HG02973 (cell line): ENCODE results near the gene CCNH.

ENCODE experiments used
- ATAC-seq: cut with Tn5 transposase; IDR thresholded peaks from one replicate; pipeline ENCODE4 v1.9.1; 2021; ENCODE audit warnings: moderate library complexity; ENCODE audit not compliant: unreplicated experiment

The CCNH gene

DNA sequence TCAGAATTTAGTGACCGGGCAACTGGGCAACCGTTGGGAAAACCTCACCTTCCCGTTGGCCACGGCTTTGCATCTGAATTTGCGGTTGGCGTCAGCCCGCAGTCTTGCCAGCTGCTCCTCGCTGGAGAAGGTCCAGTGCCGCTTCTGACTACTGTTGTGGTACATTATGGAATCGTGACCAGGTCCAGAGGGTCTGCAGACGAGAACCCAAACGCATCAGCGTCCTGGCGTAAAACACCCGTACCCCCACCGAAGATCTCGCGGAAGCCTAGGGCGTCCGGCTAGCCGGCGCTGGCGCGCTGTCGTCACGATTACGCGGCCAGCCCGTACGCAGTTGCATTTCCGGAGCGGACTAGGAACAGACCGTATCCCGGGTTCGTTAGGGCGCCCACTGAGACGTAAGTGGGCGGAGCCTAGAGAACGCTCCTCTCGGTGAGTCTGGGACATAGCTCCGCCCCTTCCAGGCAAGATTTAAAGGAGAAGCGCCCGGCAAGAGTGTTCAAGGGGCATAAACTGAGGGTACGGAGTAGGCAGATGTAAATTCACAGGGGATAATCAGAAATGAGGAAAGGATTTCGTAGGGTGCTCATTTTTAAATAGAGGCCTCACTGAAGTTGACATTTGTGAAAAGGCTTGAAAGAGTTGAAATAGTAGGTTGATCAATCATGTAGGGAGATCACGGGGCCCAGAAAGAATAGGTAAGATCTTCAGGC, at the start of gene CCNH:
CCNH (minus strand) TSS at position 301 of the 713 bp plus-strand sequence; CDS start at position 165, 136 bp downstream.
- ATAC-seq, result peak; percentile 99

DNA sequence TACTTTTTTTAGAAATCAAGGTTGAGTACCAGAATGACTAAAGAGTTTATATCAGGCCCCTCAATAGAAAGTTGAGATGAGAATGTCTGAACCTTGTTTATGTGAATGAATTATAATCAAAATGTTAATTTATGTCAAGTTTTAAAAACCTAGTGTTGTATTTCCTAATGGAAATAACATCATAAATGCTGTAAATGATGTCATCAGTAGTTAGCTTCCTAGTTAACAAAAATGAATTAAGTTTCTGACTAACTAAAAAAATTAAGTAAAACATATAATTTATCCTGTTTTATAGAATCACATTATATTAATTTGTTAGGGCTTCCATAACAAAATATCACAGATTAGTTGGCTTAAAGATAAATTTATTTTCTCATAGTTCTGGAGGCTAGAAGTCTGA, 45.0 kb upstream of the CCNH start:
- no peak for ATAC-seq

GRCh38 chr5:87453801-87454200, 41.1 kb upstream of the CCNH start:
- ATAC-seq, result no peak

GRCh38 chr5:87452837-87453236, 40.1 kb upstream of the CCNH start:
- no peak for ATAC-seq

- no peak for ATAC-seq
Observed at GRCh38 chr5:87442419-87442818, 29.7 kb upstream of the CCNH start.

DNA sequence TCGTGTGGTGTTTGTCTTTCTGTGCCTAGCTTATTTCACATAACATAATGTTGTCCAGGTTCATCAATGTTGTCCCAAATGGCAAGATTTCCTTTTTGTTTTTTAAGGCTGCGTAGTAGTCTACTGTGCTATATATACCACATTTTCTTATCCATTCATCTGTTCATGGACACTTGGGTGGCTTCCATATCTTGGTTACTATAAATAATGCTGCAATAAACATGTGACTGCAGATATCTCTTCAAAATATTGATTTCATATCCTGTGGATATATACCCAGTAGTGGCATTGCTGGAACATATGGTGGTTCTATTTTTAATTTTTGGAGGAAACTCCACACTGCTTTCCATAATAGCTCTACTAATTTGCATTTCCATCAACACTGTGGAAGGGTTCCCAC, 25.5 kb upstream of the CCNH start:
- ATAC-seq, result no peak

- ATAC-seq, result no peak
Observed at GRCh38 chr5:87437724-87438123, 25.0 kb upstream of the CCNH start.

DNA sequence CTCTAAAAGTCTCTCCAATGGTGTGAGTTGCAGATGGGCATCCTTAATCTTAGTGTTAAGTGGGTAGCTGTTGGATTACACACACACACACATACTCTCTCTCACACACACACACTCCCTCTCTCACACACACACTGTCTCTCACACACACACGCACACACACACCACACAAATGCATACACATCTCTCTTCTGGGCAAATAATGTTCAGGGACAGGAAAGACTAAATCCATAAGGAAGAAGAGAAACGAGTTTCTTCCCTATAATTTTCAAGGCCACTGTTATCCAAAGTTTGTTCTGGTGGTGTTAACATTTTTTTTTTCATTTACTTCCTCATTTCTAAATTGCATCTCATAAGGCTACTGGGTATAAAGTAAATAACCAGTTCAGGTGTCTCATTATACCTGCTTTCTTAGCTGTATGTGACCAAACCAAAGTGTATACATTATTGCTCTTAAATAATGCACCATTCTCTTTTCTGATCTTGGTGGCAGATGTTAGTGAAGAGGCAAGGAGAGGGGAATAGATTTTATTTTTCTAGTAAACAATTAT, 22.5 kb upstream of the CCNH start:
- no peak for ATAC-seq

DNA sequence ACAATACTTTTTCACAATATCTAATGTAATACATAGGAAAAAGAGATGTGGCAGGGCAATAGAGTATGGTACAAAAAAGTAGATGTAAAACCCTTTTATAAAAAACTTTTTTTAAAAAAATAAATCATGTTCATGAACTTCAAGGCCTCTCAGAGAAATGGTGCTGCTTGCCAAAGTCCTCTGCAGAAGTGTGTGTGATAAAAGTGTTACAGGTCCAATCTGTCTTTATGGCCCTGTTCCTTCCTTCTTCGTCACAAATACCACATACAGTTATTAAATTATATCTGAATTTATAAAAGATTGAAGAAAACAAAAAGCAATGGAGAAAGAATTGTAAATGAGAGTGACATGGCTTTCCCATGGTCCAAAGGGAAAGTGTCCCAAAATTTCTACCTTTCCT, 21.7 kb upstream of the CCNH start:
- no peak for ATAC-seq

DNA sequence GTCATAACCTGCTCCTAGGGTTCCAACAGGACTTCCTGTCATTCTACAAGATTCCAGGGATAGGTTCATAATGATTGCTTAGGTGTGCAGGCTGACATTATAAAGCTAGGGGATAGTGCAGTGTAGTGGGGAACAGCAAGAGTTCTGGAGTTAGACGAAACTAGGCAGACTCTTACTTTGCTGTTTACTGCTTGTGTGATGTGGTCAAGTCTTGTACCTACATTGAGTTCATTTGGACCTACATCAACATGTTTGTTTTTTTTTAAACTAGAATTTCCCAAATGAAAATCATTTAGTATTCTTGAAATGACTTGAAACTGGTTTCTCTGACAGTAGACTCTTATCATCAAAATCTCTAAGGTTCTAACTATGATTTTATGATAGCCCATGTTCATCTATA, 21.2 kb upstream of the CCNH start:
- no peak for ATAC-seq

- no peak for ATAC-seq
Observed at GRCh38 chr5:87432460-87432859, 19.7 kb upstream of the CCNH start.

DNA sequence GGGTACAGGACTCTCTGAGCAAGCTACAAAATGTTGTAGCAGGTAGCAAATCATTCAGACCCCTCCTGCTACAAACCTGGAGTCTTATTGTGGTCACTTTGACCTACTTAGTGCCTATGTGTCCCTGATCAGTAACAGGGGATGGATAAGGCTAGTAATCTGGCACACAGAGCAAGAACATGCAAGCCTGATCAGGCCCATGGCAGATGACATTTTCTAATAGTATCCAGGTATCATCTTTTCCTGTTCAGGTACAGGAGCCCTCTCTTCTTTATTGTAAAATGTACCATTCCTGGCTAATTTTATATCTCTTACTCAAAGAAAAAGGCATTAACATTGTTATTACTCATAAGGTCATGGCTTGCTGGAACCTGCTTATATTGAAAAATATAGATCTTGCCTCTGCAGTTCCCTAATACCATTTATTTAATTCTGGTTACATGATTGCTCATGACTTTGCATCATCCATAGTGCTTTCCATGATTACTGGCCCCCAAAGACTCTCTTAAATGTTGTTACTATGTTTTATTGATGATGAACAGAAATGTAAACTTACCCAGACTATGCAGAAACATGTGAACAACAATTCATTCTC, 18.2 kb upstream of the CCNH start:
- ATAC-seq, result no peak

DNA sequence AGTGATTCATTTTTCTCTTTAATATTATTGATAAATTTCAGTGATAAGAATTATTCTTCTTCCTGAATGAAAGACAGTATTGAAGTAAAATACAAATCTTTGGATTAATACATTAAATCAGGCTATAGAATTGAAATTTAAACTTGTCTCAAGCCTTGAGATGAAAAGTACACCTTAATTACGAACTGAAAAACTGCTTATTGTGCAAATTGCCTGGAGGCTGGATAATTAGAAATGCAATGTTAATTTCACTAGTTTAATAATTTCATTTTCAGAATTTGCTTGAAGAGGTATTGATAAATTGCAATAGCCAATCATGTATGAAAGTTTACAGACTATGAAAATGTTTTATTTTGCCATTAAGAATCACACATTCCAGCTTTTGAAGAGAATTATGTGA, 11.0 kb upstream of the CCNH start:
- no peak for ATAC-seq

DNA sequence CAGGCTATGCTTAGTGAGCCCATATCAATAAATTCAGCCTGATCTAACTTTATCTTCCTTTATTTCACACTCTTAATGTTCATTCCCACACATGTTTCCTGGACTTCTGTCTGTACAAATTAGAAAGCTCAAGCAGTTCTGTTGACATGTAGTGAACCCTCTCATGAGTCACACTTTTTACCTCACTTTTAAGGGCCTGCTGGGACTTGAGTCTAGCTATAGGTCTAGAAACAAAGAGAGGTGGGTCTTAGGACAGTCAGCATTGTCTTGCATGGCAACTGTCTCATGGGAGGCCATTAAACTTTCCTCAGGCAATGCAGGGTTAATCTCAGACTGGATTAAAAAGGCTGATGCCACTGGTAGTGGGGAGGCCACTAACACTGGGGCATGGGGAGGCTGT, 8.6 kb upstream of the CCNH start:
- ATAC-seq, result no peak

- ATAC-seq, result no peak
Observed at GRCh38 chr5:87418506-87418905, 5.8 kb upstream of the CCNH start.

GRCh38 chr5:87413343-87413645, 564 bp upstream of the CCNH start:
- no peak for ATAC-seq

GRCh38 chr5:87411973-87412629, 629 bp downstream of the CCNH start:
- ATAC-seq, result peak; percentile 14

DNA sequence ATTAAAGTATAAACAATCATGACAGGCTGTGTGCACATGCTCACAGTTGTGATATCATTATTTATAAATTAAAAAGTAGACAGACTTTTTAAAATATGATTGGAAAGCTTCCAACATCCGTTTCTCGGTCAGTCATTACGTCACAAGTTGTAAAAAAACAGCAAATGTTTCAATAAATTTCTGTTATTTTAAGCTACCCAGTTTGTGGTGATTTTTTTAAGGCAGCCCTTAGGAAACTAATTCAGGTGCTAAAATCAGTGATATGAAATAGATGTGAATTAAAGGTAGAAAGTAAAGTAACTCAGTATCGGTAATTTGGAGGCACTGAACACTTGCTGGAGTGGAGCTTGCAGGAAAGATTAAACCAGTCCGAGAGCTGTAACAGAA, 1.2 kb downstream of the CCNH start:
- no peak for ATAC-seq

- ATAC-seq, result no peak
Observed at GRCh38 chr5:87410931-87411330, 1.8 kb downstream of the CCNH start.

DNA sequence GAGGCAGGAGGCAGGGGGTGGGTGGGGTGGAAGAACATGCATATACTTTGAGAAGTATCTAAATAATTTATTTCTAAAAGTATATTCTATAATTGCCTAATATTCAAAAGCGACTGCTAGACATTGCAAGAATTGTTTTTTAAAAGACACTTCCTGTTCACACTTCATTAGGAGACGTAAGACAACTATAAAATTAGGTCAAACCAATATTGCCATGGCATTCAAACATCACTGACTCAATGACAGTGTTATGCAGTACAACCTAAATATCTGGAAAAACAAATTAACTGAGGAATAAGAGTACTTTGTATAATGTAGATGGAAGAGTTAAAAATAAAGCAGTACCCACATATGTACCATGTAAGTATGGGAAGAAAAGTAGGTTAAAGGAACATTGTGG, 4.5 kb downstream of the CCNH start:
- no peak for ATAC-seq

DNA sequence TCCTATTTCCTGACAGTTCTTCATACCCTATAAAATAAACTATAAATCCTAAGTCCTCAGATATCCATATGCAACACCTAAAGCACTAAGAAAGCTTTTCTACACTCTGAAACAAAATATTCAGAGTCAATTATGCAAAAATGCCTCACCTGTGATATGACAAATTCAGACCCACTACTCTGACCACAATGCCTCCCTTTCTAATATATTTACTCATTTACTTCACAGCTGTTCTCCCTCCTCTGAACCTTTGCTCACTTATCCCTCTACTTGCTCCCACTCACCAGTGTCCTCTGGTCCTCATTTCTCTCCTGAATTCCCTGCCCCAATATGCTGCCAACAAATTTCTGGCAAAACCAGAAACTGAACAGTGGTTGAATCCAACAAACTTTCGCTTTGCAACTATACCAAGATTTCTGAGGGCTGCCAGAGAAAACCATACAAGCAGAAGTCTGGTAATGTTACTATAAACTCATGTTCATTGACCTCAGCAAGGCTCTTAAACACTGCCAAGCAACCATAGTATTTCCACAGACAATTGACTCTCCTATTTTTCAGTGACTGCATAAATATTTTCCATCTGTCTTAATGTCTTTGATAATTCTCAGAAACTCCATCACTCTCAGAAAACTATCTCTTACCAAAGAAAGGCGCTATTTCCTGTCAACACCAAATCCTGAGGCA, 7.1 kb downstream of the CCNH start:
- no peak for ATAC-seq

DNA sequence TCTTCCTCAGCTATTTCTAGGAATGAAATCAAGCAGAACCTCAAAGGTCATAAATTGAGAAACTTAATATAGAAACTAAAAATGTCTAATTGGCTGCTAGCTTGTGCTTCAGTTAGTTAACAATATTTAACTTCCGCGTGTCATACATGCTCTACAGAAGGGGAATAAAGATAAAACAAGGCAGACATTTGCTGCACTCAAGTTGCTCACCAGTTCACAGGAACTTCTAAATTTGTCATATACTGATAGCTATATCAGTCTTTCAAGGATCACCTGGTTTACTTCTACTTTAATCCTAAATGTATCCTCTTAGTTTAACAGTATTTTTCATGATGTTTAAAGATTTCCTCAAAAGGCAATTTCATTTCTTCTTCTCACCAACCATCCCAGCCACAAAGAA, 8.4 kb downstream of the CCNH start:
- ATAC-seq, result no peak
